ENCODE measurements around the gene REC114. TPM values are rescaled to one million over a fixed set of nuclear protein-coding genes. Genes with fewer than 3 reads are reported as not detected.

The REC114 gene
- total RNA-seq, 1 experiment from 2014 or later = not detected

DNA sequence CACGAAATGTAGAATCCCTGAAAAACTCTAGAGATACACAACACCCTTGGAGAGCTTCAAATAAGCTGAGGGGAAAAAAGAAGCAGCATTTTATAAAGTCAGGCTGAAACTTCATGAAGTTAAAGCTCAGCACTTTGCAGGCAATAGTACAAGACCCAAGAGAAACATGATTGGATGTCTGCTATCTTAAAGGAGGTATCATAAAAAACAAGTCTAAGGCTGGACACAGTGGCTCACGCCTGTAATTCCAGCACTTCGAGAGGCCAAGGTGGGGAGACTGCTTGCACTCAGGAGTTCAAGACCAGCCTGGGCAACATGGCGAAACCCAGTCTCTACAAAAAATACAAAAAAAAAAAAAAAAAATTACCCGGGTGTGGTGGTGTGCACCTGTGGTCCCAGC is 147.3 kb downstream of the REC114 start:
- no peak for DNase-seq
- TF ChIP-seq, protein P1, sequence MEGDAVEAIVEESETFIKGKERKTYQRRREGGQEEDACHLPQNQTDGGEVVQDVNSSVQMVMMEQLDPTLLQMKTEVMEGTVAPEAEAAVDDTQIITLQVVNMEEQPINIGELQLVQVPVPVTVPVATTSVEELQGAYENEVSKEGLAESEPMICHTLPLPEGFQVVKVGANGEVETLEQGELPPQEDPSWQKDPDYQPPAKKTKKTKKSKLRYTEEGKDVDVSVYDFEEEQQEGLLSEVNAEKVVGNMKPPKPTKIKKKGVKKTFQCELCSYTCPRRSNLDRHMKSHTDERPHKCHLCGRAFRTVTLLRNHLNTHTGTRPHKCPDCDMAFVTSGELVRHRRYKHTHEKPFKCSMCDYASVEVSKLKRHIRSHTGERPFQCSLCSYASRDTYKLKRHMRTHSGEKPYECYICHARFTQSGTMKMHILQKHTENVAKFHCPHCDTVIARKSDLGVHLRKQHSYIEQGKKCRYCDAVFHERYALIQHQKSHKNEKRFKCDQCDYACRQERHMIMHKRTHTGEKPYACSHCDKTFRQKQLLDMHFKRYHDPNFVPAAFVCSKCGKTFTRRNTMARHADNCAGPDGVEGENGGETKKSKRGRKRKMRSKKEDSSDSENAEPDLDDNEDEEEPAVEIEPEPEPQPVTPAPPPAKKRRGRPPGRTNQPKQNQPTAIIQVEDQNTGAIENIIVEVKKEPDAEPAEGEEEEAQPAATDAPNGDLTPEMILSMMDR (IDR thresholded peaks at IDR 0.05; ENCODE audit: unreplicated experiment) = no peak
- intact Hi-C loops (cut with micrococcal nuclease; ENCODE audit: unreplicated experiment) = no loop called here
- no peaks in the 10 kb centered on the region for H3K4me1 Mint-ChIP-seq (ENCODE audit: low read depth, unreplicated experiment)
- H3K27me3 Mint-ChIP-seq (ENCODE audit: unreplicated experiment) = no peaks in the 10 kb centered on the region
- H3K4me3 Mint-ChIP-seq (ENCODE audit: low read depth, unreplicated experiment) = no peak overlapping the region
- no TSS peak for BruUV-seq (replicated peaks)
- no peak overlapping the region for H3K27ac Mint-ChIP-seq (ENCODE audit: unreplicated experiment)
- no peaks in the 10 kb centered on the region for H3K9me3 Mint-ChIP-seq (ENCODE audit: low read depth, unreplicated experiment)
- CTCF ChIA-PET = no interaction called here
- no peaks in the 10 kb centered on the region for H3K36me3 Mint-ChIP-seq (ENCODE audit: insufficient read depth, unreplicated experiment)

DNA sequence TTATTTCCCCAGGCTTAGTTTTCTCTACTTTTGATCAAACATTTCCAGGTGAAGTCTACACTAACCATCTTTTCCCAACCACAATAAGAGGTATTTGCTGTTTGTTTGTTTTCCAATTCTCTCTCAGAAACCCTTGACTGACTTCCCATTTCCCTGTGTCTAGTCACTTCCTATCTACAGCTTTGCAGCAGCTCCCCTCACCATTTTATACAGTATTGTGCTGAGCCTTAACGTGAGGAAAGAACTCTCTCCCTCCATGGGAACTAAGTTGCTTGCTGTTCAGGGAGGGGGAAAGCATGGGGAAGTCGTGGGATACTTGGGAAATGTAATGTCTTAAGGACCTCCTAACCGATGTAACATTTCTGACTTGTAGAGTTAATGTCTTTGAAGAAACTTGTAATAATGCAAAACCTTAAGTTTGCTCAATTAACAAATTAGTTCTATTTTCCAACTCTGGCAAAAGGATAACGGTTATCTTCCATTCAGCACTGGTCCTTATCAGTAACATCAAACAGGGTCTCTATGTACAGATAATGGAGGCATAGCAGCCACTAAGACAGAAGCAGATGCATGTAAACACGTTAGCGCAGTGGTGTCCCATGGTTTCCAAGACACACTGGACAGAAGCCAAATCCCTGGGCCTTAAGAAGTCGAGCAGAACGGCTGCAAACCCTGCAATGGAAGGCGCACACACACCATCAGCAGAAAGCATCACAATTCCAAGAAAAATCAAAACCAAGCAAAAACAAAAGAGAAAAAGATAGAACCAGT is 150.5 kb downstream of the REC114 start:
- Mint-ChIP-seq H3K9me3 (ENCODE audit: low read depth, unreplicated experiment) (no peaks in the 10 kb centered on the region), H3K4me3 (ENCODE audit: low read depth, unreplicated experiment) (no peak overlapping the region), H3K36me3 (ENCODE audit: insufficient read depth, unreplicated experiment) (no peaks in the 10 kb centered on the region), H3K27ac (ENCODE audit: unreplicated experiment) (no peak overlapping the region), H3K4me1 (ENCODE audit: low read depth, unreplicated experiment) (no peaks in the 10 kb centered on the region), H3K27me3 (ENCODE audit: unreplicated experiment) (no peaks in the 10 kb centered on the region)
- DNase-seq = no peak
- TF ChIP-seq, protein P1 (IDR thresholded peaks at IDR 0.05; ENCODE audit: unreplicated experiment) = no peak
- no TSS peak for BruUV-seq (replicated peaks)
- intact Hi-C loops (cut with micrococcal nuclease; ENCODE audit: unreplicated experiment) = no loop called here
- CTCF ChIA-PET = no interaction called here

DNA sequence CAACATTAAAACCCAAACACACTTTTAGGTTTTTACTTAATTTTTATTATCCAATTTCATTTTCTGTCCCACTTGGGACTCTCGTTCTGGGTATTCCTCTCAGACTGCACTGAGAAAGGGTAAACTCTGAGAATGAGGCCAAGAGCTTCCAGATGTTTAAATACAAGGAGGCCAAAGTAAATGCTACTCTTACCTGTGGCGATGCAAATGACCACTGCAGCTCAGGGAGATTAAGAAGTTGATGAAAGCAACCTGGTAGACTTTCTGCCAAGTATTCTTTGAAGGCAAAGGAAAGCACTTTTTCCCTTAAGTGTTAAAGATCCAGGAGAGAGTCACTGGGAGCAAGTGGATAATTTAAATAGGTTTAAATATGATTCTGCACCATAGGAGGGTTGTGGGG is 151.1 kb downstream of the REC114 start:
- no peak for DNase-seq
- H3K4me1 Mint-ChIP-seq (ENCODE audit: low read depth, unreplicated experiment) = peaks cover 1% of the 10 kb centered on the region
- intact Hi-C loops (cut with micrococcal nuclease; ENCODE audit: unreplicated experiment) = no loop called here
- H3K27ac Mint-ChIP-seq (ENCODE audit: unreplicated experiment) = no peak overlapping the region
- no TSS peak for BruUV-seq (replicated peaks)
- H3K27me3 Mint-ChIP-seq (ENCODE audit: unreplicated experiment) = no peaks in the 10 kb centered on the region
- TF ChIP-seq, protein P1 (IDR thresholded peaks at IDR 0.05; ENCODE audit: unreplicated experiment) = no peak
- no peak overlapping the region for H3K4me3 Mint-ChIP-seq (ENCODE audit: low read depth, unreplicated experiment)
- H3K36me3 Mint-ChIP-seq (ENCODE audit: insufficient read depth, unreplicated experiment) = no peaks in the 10 kb centered on the region
- CTCF ChIA-PET = no interaction called here
- no peaks in the 10 kb centered on the region for H3K9me3 Mint-ChIP-seq (ENCODE audit: low read depth, unreplicated experiment)

DNA sequence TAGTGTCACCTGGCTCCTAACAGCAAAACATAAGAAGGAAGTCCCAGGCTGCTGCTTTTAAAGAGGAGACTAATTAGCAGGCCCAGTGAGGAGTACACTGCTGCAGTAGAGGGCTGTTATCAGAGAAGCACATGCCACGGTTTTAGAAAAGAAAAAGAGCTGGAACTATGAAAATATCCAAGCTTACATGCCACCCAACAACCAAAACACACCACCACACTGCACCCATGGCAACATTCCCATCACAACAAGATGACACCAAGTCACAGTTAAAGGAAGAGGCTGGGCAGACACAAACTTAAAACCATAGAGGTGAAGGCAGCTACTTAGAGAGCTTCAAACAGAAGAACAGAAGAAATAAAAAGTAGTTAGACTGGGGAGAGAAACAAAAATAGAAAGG is 153.2 kb downstream of the REC114 start:
- Mint-ChIP-seq H3K27ac (ENCODE audit: unreplicated experiment) (no peak overlapping the region), H3K27me3 (ENCODE audit: unreplicated experiment) (no peaks in the 10 kb centered on the region), H3K36me3 (ENCODE audit: insufficient read depth, unreplicated experiment) (no peaks in the 10 kb centered on the region), H3K4me1 (ENCODE audit: low read depth, unreplicated experiment) (peaks cover 11% of the 10 kb centered on the region), H3K9me3 (ENCODE audit: low read depth, unreplicated experiment) (no peaks in the 10 kb centered on the region), H3K4me3 (ENCODE audit: low read depth, unreplicated experiment) (no peak overlapping the region)
- intact Hi-C loops (cut with micrococcal nuclease; ENCODE audit: unreplicated experiment) = no loop called here
- CTCF ChIA-PET = interaction anchor here (0.6 kb wide), 1 partner anchor 157 kb away, joined by 6 read pairs; no protein-coding TSS in a partner anchor
- BruUV-seq (replicated peaks) = no TSS peak
- TF ChIP-seq, protein P1 (IDR thresholded peaks at IDR 0.05; ENCODE audit: unreplicated experiment) = no peak
- DNase-seq = no peak

All from Calu3 (cell line).